Measurements from ENCODE around the gene PLSCR4.

Gene PLSCR4

DNA sequence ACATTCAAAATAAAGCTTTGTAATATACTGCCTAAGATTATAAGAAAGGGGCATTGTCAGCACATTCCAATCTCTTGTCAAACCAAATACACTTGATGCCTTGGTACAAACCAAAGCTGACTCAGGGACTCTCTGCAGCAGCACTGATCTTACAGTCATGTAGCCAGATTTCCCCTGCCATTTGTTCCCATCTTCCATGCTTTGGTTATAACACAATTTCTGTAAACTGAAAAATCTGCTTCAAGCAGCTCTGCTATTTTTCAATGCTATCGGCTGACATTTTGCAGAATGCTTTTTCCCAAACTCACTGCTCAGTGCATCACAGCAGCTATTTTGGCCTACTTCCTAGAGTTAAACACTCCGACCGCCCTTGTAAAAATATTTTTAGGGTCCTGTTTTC is 108.1 kb downstream of the PLSCR4 start:
- WGBS = 97% methylated on average over 3 of the region's 3 CpGs
- Histone ChIP-seq H3K9me3 (ENCODE audit: insufficient read depth, low read depth, low read length) (no peaks in the 10 kb centered on the region), H3K36me3 (ENCODE audit: insufficient read depth, low read length) (no peaks in the 10 kb centered on the region), H3K4me1 (ENCODE audit: insufficient read depth, low read length) (peaks cover 27% of the 10 kb centered on the region), H3K9ac (ENCODE audit: low read depth, low read length) (no peak overlapping the region), H3K27ac (ENCODE audit: low read depth, low read length) (no peak overlapping the region), H3K27me3 (ENCODE audit: insufficient read depth, low read length) (no peaks in the 10 kb centered on the region), H3K4me3 (ENCODE audit: low read length) (no peak overlapping the region)
